ENCODE measurements around the gene GOLGA7B.
A peak's percentile ranks its signal among the peaks of the same experiment; 100 is the strongest.

Gene GOLGA7B

GRCh38 chr10:97869091-97870042 lies 19.7 kb downstream of the GOLGA7B start:
- peak; percentile 83 for DNase-seq

GRCh38 chr10:97870990-97871389 lies 21.3 kb downstream of the GOLGA7B start:
- DNase-seq, result no peak

- no peak for DNase-seq
Measured at GRCh38 chr10:97873569-97873968, 23.9 kb downstream of the GOLGA7B start.

- DNase-seq, result no peak
Measured at GRCh38 chr10:97874332-97874731, 24.7 kb downstream of the GOLGA7B start.

- DNase-seq, result no peak
Measured at GRCh38 chr10:97875391-97875790, 25.7 kb downstream of the GOLGA7B start.

- no peak for DNase-seq
Measured at GRCh38 chr10:97876402-97876801, 26.8 kb downstream of the GOLGA7B start.

GRCh38 chr10:97879241-97879640 lies 29.6 kb downstream of the GOLGA7B start:
- no peak for DNase-seq

GRCh38 chr10:97880109-97880508 lies 30.5 kb downstream of the GOLGA7B start:
- DNase-seq, result no peak

GRCh38 chr10:97882142-97883091 lies 32.8 kb downstream of the GOLGA7B start:
- no peak for DNase-seq

- DNase-seq, result no peak
Measured at GRCh38 chr10:97883092-97883485, 33.4 kb downstream of the GOLGA7B start.

GRCh38 chr10:97886286-97886685 lies 36.6 kb downstream of the GOLGA7B start:
- DNase-seq, result no peak

- DNase-seq, result no peak
Measured at GRCh38 chr10:97887399-97887798, 37.8 kb downstream of the GOLGA7B start.

GRCh38 chr10:97888134-97888533 lies 38.5 kb downstream of the GOLGA7B start:
- no peak for DNase-seq

- no peak for DNase-seq
Measured at GRCh38 chr10:97888641-97889262, 39.1 kb downstream of the GOLGA7B start.

- no peak for DNase-seq
Measured at GRCh38 chr10:97889461-97890265, 40.0 kb downstream of the GOLGA7B start.

- DNase-seq, result no peak
Measured at GRCh38 chr10:97891497-97892167, 42.0 kb downstream of the GOLGA7B start.

- DNase-seq, result no peak
Measured at GRCh38 chr10:97892506-97892905, 42.9 kb downstream of the GOLGA7B start.

GRCh38 chr10:97892939-97893338 lies 43.3 kb downstream of the GOLGA7B start:
- DNase-seq, result no peak

GRCh38 chr10:97894092-97894491 lies 44.4 kb downstream of the GOLGA7B start:
- no peak for DNase-seq

GRCh38 chr10:97895084-97895483 lies 45.4 kb downstream of the GOLGA7B start:
- DNase-seq, result no peak

- DNase-seq, result no peak
Measured at GRCh38 chr10:97895915-97896314, 46.3 kb downstream of the GOLGA7B start.

All from CD4-positive, alpha-beta T cell treated with Interleukin-15 for 1 hour (primary cell).